IMR-90 (cell line): Measurements from ENCODE around the gene PCED1B. TPM values are rescaled to one million over a fixed set of nuclear protein-coding genes. Genes with fewer than 3 reads are reported as not detected.

Experiments used
- ATAC-seq: fragments of 200-7000 bp; cut with Tn5 transposase; 2 replicates; pipeline ENCODE4 v1.9.1; 2020; ENCODE audit warnings: low read depth, mild to moderate bottlenecking, moderate library complexity
- BruUV-seq: library from RNA; stranded (reverse); fragments of 400-500 nt; replicated peaks from 2 replicates; lab custom pipeline; 2021; lab: Mats Ljungman, UMichigan
- CTCF ChIA-PET: fragments of 300-600 bp; formaldehyde crosslinking; extraction: SDS; loops from one replicate; lab custom pipeline; 2021; ENCODE audit warnings: antibody characterized with exemption; lab: Yijun Ruan, JAX
- POLR2A ChIA-PET: fragments of 300-600 bp; sonication (Branson Sonifier 250); formaldehyde crosslinking; loops from one replicate; lab custom pipeline; 2022; ENCODE audit warnings: antibody characterized with exemption; ENCODE audit not compliant: unreplicated experiment; lab: Charles Lee
- DNase-seq: peaks from one replicate; pipeline ENCODE4 v3.0.0; 2013
- H2AFZ ChIP-seq: replicated peaks from 2 replicates; pipeline ENCODE3; 2013; ENCODE audit warnings: low read length, mild to moderate bottlenecking; ENCODE audit not compliant: poor library complexity
- H2AK5ac ChIP-seq: 2 replicates; pipeline ENCODE4 v1.6.1; 2013; ENCODE audit warnings: low read depth, low read length, inconsistent platforms
- H2AK9ac ChIP-seq: replicated peaks from 2 replicates; pipeline ENCODE3; 2013; ENCODE audit warnings: mild to moderate bottlenecking, low read depth, low read length, moderate library complexity; ENCODE audit not compliant: poor library complexity
- H2BK120ac ChIP-seq: 2 replicates; pipeline ENCODE4 v1.6.1; 2013; ENCODE audit warnings: low read depth, low read length, inconsistent platforms
- H2BK15ac ChIP-seq: 3 replicates; pipeline ENCODE4 v1.6.1; 2013; ENCODE audit warnings: low read depth, low read length, inconsistent platforms
- H2BK20ac ChIP-seq: 2 replicates; pipeline ENCODE4 v1.6.1; 2013; ENCODE audit warnings: low read depth, mild to moderate bottlenecking, inconsistent platforms, low read length, moderate library complexity
- H2BK5ac ChIP-seq: 2 replicates; pipeline ENCODE4 v1.6.1; 2013; ENCODE audit warnings: mild to moderate bottlenecking, low read depth, low read length, inconsistent platforms; ENCODE audit not compliant: poor library complexity, severe bottlenecking
- H3K14ac ChIP-seq: replicated peaks from 2 replicates; pipeline ENCODE4 v1.6.1; 2013; ENCODE audit warnings: low read depth, low read length, inconsistent platforms
- H3K18ac ChIP-seq: 2 replicates; pipeline ENCODE4 v1.6.1; 2013; ENCODE audit warnings: low read depth, low read length, control low read depth
- H3K23ac ChIP-seq: 2 replicates; pipeline ENCODE4 v1.6.1; 2013; ENCODE audit warnings: low read depth, low read length, inconsistent platforms
- H3K27ac ChIP-seq: 2 replicates; pipeline ENCODE4 v1.5.1; 2013; ENCODE audit warnings: mild to moderate bottlenecking, control low read depth, low read length; ENCODE audit not compliant: insufficient read depth
- H3K27me3 ChIP-seq: 2 replicates; pipeline ENCODE4 v1.6.1; 2013; ENCODE audit warnings: low read length; ENCODE audit not compliant: control insufficient read depth, insufficient read depth
- H3K36me3 ChIP-seq: 2 replicates; pipeline ENCODE4 v1.6.1; 2013; ENCODE audit warnings: low read length, mixed read lengths; ENCODE audit not compliant: control insufficient read depth, insufficient read depth
- H3K4ac ChIP-seq: 2 replicates; pipeline ENCODE4 v1.6.1; 2013; ENCODE audit warnings: low read depth, low read length, inconsistent platforms
- H3K4me1 ChIP-seq: 2 replicates; pipeline ENCODE4 v1.6.1; 2013; ENCODE audit warnings: low read length, mixed read lengths; ENCODE audit not compliant: control insufficient read depth, insufficient read depth
- H3K4me2 ChIP-seq: 2 replicates; pipeline ENCODE4 v1.6.1; 2013; ENCODE audit warnings: low read depth, mild to moderate bottlenecking, control low read depth, low read length, moderate library complexity
- H3K4me3 ChIP-seq: 2 replicates; pipeline ENCODE4 v1.5.1; 2013; ENCODE audit warnings: low read depth, mild to moderate bottlenecking, control low read depth, low read length, moderate library complexity; ENCODE audit not compliant: insufficient read depth
- H3K56ac ChIP-seq: 2 replicates; pipeline ENCODE4 v1.6.1; 2013; ENCODE audit warnings: low read length, inconsistent platforms; ENCODE audit not compliant: insufficient read depth; ENCODE audit errors: extremely low read depth
- H3K79me1 ChIP-seq, 2 experiments: 2 replicates each; pipeline ENCODE4 v1.6.1; 2013; ENCODE audit warnings: low read length in 2 of 2, inconsistent platforms in 1 of 2, low read depth in 1 of 2
- H3K9ac ChIP-seq: 2 replicates; pipeline ENCODE4 v1.6.1; 2013; ENCODE audit warnings: low read depth, low read length, control low read depth
- H3K9me1 ChIP-seq: 2 replicates; pipeline ENCODE4 v1.6.1; 2013; ENCODE audit warnings: low read length, inconsistent platforms; ENCODE audit not compliant: insufficient read depth
- H3K9me3 ChIP-seq: 2 replicates; pipeline ENCODE4 v1.6.1; 2013; ENCODE audit warnings: low read length; ENCODE audit not compliant: control insufficient read depth, insufficient read depth
- H4K20me1 ChIP-seq: 2 replicates; pipeline ENCODE4 v1.6.1; 2013; ENCODE audit warnings: low read length, inconsistent platforms; ENCODE audit not compliant: insufficient read depth
- H4K5ac ChIP-seq: 2 replicates; pipeline ENCODE4 v1.6.1; 2013; ENCODE audit warnings: mild to moderate bottlenecking, low read depth, low read length, control low read depth
- H4K8ac ChIP-seq, 2 experiments: 2 replicates each; pipeline ENCODE4 v1.6.1; 2013; ENCODE audit warnings: low read depth in 2 of 2, low read length in 2 of 2, control low read depth in 1 of 2, inconsistent platforms in 1 of 2
- H4K91ac ChIP-seq: 2 replicates; pipeline ENCODE4 v1.6.1; 2013; ENCODE audit warnings: low read depth, low read length, inconsistent platforms; ENCODE audit not compliant: insufficient read depth
- CEBPB ChIP-seq: IDR thresholded peaks from 2 replicates; pipeline ENCODE4 v1.6.1; 2012; ENCODE audit warnings: low read depth, low read length, improper control_type of control experiment
- CHD1 ChIP-seq: IDR thresholded peaks from 2 replicates; pipeline ENCODE4 v1.6.1; 2012; ENCODE audit warnings: low read depth, low read length, improper control_type of control experiment
- MAFK ChIP-seq: IDR thresholded peaks from 2 replicates; pipeline ENCODE4 v1.6.1; 2012; ENCODE audit warnings: low read depth, low read length, improper control_type of control experiment
- NFE2L2 ChIP-seq: fragments of 150-350 bp; IDR thresholded peaks from 2 replicates; pipeline ENCODE4 v1.6.1; 2016; ENCODE audit warnings: low read depth, mild to moderate bottlenecking, low read length
- WGBS, 2 experiments: methylation state at CpG; one replicate each; pipeline versions ENCODE4 v1.1.5 to v1.1.7; 2013; ENCODE audit warnings: missing lambda C conversion rate in 2 of 2; ENCODE audit not compliant: insufficient read length in 1 of 2; ENCODE audit errors: extremely low coverage in 2 of 2; 5-methylcytosine and 5-hydroxymethylcytosine counted together
- dilution Hi-C: fragments of 300-500 bp; cut with HindIII; formaldehyde crosslinking; loops from one replicate; pipeline ENCODE4 v1.14.3; 2018; ENCODE audit warnings: low sequenced_read_pairs; ENCODE audit not compliant: unreplicated experiment
- in situ Hi-C: fragments of 300-500 bp; cut with MboI; formaldehyde crosslinking; loops from 3 replicates; pipeline ENCODE4 v1.14.3; 2019; ENCODE audit warnings: low sequenced_read_pairs, inconsistent platforms, mixed read lengths
- intact Hi-C: fragments of 100-400 bp; cut with micrococcal nuclease; formaldehyde crosslinking; loops from 2 replicates; pipeline ENCODE4 v1.10.0; 2022
- polyA plus RNA-seq, 3 experiments: library from polyadenylated mRNA; depleted of rRNA; stranded (reverse); fragments of >200 nt; gene quantifications; 2 replicates each; pipeline ENCODE4 v1.2.3, GENCODE V29; 2012; ENCODE audit warnings: low replicate concordance in 1 of 3
- total RNA-seq: library from RNA; depleted of rRNA; stranded (reverse); fragments of >200 nt; gene quantifications from 2 replicates; pipeline ENCODE4 v1.2.3, GENCODE V29; 2012
- TF ChIP-seq, protein P1 (sequence below): conservative IDR thresholded peaks from 2 replicates; pipeline ENCODE4 v1.5.1; 2012; ENCODE audit warnings: mild to moderate bottlenecking, low read depth, low read length, improper control_type of control experiment

The PCED1B gene
- total and polyA plus RNA-seq, 2 of the 4 experiments (the other 2 are of a cell fraction): 0.36 to 2.6 TPM

DNA sequence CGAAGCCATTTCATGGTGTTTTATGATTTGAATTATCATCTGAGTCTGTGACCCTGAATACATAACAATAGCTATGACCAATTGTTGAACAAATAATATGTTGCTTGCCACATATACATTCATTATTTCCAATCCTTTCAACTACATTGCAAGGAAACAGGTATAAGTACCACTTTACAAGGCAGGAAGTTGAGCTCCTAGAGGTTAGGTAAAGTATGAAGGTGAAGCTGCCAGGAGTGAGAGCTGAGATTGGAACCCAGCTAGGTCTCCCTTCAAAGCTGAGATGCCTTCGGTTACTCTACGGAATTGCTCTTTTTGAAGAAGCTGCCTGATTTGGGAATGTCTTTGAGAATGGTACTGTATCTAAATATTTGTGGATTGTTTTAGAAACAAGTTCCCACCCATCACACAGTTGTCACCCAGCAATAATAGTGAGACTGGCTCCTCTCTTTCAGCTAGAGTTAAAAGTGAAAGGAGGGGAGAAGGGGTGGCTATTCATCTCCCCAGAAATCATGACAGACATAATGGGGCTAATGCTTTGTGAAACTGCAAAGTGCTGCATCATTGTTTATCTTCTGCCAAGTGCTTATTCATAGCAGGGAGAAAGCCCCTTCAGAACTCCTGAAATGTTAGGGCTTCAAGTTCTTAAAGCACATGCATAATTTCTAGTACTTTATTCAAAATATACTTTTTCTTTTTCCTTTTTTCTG lies 76.2 kb downstream of the PCED1B start:
- peaks cover 6% of the 10 kb centered on the region for H3K9me1 ChIP-seq
- no peak overlapping the region for H3K56ac ChIP-seq
- ChIA-PET POLR2A (no interaction called here), CTCF (interaction anchor here (0.8 kb wide), 1 partner anchor 10 kb away, joined by 3 read pairs; no protein-coding TSS in a partner anchor)
- peak overlapping the region; percentile 91 for H2BK120ac ChIP-seq
- no peaks in the 10 kb centered on the region; a peak in 1 of 4 replicates for H3K79me1 ChIP-seq
- peak overlapping the region; percentile 32 to 78; a peak in 3 of 4 replicates for H4K8ac ChIP-seq
- H2BK5ac ChIP-seq: peak overlapping the region; percentile 37
- peak overlapping the region; percentile 31; the same call in 1 of the 2 replicates for H3K4me2 ChIP-seq
- H4K20me1 ChIP-seq: no peaks in the 10 kb centered on the region
- DNase-seq (peak; percentile 70), ATAC-seq (peak; percentile 64; the same call in 1 of the 2 replicates)
- WGBS, 2 experiments: no CpG with 5 or more reads among the region's 3 CpGs
- peak overlapping the region; percentile 89; the same call in 1 of the 2 replicates for H4K5ac ChIP-seq
- dilution Hi-C loops: no loop called here
- TF ChIP-seq CEBPB (no peak), CHD1 (no peak), MAFK (peak; percentile 57), NFE2L2 (peak; percentile 94)
- TF ChIP-seq, protein P1, sequence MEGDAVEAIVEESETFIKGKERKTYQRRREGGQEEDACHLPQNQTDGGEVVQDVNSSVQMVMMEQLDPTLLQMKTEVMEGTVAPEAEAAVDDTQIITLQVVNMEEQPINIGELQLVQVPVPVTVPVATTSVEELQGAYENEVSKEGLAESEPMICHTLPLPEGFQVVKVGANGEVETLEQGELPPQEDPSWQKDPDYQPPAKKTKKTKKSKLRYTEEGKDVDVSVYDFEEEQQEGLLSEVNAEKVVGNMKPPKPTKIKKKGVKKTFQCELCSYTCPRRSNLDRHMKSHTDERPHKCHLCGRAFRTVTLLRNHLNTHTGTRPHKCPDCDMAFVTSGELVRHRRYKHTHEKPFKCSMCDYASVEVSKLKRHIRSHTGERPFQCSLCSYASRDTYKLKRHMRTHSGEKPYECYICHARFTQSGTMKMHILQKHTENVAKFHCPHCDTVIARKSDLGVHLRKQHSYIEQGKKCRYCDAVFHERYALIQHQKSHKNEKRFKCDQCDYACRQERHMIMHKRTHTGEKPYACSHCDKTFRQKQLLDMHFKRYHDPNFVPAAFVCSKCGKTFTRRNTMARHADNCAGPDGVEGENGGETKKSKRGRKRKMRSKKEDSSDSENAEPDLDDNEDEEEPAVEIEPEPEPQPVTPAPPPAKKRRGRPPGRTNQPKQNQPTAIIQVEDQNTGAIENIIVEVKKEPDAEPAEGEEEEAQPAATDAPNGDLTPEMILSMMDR: no peak
- H3K4ac ChIP-seq: peak overlapping the region; percentile 57; the same call in 1 of the 2 replicates
- H3K9me3 ChIP-seq: no peaks in the 10 kb centered on the region; the same call in 1 of the 2 replicates
- H3K27me3 ChIP-seq: no peaks in the 10 kb centered on the region
- H2AK9ac ChIP-seq: no peak overlapping the region
- H3K4me1 ChIP-seq: peaks cover 8% of the 10 kb centered on the region
- no peaks in the 10 kb centered on the region for H3K36me3 ChIP-seq
- BruUV-seq: no TSS peak
- in situ Hi-C loops: no loop called here
- H3K4me3 ChIP-seq: no peak overlapping the region
- H4K91ac ChIP-seq: peak overlapping the region; percentile 83; the same call in 1 of the 2 replicates
- H2BK20ac ChIP-seq: peak overlapping the region; percentile 91
- H3K23ac ChIP-seq: peak overlapping the region; percentile 31
- H2AK5ac ChIP-seq: peak overlapping the region; percentile 54; the same call in 1 of the 2 replicates
- peak overlapping the region; percentile 93; the same call in 1 of the 2 replicates for H3K18ac ChIP-seq
- H3K14ac ChIP-seq: peak overlapping the region; percentile 61
- H3K9ac ChIP-seq: no peak overlapping the region
- H2AFZ ChIP-seq: no peak overlapping the region
- peak overlapping the region; percentile 69; the same call in 1 of the 3 replicates for H2BK15ac ChIP-seq
- intact Hi-C loops: no loop called here
- peak overlapping the region; percentile 65; the same call in 1 of the 2 replicates for H3K27ac ChIP-seq
